BJ (cell line): Measurements from ENCODE around the gene EXOSC5. TPM values are rescaled to one million over a fixed set of nuclear protein-coding genes. Genes with fewer than 3 reads are reported as not detected.

Experiments
- CTCF ChIA-PET: fragments of 350-600 bp; formaldehyde crosslinking; extraction: SDS; loops from one replicate; lab custom pipeline; 2021; ENCODE audit warnings: antibody characterized with exemption, inconsistent platforms; lab: Yijun Ruan, JAX
- POLR2A ChIA-PET: fragments of 300-600 bp; sonication (Branson Sonifier 250); formaldehyde crosslinking; extraction: SDS; loops from one replicate; lab custom pipeline; 2021; ENCODE audit warnings: antibody characterized with exemption; lab: Charles Lee
- DNase-seq: peaks from one replicate; pipeline ENCODE4 v3.0.0-alpha.2; 2011; ENCODE audit warnings: low read depth
- H3K27me3 ChIP-seq: 2 replicates; pipeline ENCODE4 v1.6.0; 2011; ENCODE audit warnings: low read length; ENCODE audit not compliant: control insufficient read depth, insufficient read depth
- H3K36me3 ChIP-seq: 2 replicates; pipeline ENCODE4 v1.5.1; 2011; ENCODE audit warnings: low read length; ENCODE audit not compliant: control insufficient read depth, insufficient read depth
- H3K4me3 ChIP-seq: 2 replicates; pipeline ENCODE4 v1.5.1; 2011; ENCODE audit warnings: low read depth, mild to moderate bottlenecking, control low read depth, low read length
- polyA plus RNA-seq: library from polyadenylated mRNA; depleted of rRNA; stranded (reverse); fragments of >200 nt; gene quantifications from 2 replicates; pipeline ENCODE4 v1.2.3, GENCODE V29; 2011
- TF ChIP-seq, protein P1 (sequence below): IDR thresholded peaks from 2 replicates; pipeline ENCODE4 v1.5.1; 2011; ENCODE audit warnings: low read depth, mild to moderate bottlenecking, control low read depth, inconsistent platforms, low read length, moderate library complexity; ENCODE audit not compliant: insufficient read depth

EXOSC5 gene
- polyA plus RNA-seq, 1 experiment, result 24.7 TPM

DNA sequence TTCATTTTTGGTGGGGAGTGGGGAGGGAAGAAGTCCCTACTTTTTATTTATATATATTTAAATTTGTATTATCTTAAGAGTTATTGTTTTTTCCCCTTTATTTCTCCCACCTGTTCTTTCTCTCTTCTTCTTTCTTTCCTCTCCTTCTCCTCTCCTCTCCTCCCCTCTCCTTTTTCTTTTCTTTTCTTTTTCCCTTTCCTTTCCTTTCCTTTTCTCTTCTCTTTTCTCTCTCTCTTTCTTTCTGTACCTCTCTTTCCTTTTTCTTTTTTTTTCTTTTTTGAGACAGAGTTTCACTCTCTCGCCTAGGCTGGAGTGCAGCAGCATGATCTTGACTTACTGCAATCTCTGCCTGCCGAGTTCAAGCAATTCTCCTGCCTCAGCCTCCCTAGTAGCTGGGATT lies 2.4 kb upstream of the EXOSC5 start:
- DNase-seq, result no peak
- CTCF ChIA-PET, result no interaction called here
- POLR2A ChIA-PET, result no interaction called here

DNA sequence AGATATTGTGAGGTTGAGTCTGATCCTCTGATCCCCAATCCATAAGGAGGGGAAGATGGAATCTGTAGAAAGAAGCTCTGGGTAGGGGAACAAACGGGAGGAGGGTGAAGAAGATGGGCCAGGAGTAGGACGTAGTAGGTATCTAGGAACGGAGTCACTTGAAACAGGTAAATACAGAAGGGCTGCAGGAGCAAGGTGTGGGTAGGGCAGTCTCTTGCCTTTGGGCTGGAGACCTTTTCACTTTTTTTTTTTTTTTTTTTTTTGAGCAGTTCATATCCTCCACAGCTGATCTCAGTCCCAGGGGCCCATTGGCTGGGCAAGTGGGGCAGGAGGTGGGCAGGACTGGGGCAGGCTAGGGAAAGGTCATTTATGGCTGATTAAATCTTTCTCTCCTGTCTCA lies 1.9 kb upstream of the EXOSC5 start:
- peaks cover 1% of the 10 kb centered on the region; the same call in 1 of the 2 replicates for H3K36me3 ChIP-seq
- TF ChIP-seq, protein P1, sequence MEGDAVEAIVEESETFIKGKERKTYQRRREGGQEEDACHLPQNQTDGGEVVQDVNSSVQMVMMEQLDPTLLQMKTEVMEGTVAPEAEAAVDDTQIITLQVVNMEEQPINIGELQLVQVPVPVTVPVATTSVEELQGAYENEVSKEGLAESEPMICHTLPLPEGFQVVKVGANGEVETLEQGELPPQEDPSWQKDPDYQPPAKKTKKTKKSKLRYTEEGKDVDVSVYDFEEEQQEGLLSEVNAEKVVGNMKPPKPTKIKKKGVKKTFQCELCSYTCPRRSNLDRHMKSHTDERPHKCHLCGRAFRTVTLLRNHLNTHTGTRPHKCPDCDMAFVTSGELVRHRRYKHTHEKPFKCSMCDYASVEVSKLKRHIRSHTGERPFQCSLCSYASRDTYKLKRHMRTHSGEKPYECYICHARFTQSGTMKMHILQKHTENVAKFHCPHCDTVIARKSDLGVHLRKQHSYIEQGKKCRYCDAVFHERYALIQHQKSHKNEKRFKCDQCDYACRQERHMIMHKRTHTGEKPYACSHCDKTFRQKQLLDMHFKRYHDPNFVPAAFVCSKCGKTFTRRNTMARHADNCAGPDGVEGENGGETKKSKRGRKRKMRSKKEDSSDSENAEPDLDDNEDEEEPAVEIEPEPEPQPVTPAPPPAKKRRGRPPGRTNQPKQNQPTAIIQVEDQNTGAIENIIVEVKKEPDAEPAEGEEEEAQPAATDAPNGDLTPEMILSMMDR, result no peak
- H3K27me3 ChIP-seq, result no peaks in the 10 kb centered on the region
- ChIA-PET CTCF (interaction anchor here (1.0 to 1.1 kb wide), 2 partner anchors 8 to 90 kb away, joined by 3 to 4 read pairs; no protein-coding TSS in a partner anchor), POLR2A (no interaction called here)
- no peak for DNase-seq
- H3K4me3 ChIP-seq, result no peak overlapping the region

More for the DNA sequence above, 2.4 kb upstream of the EXOSC5 start:
- no peaks in the 10 kb centered on the region for H3K27me3 ChIP-seq
- peaks cover 1% of the 10 kb centered on the region; the same call in 1 of the 2 replicates for H3K36me3 ChIP-seq
- H3K4me3 ChIP-seq, result no peak overlapping the region
- TF ChIP-seq, protein P1, result no peak

DNA sequence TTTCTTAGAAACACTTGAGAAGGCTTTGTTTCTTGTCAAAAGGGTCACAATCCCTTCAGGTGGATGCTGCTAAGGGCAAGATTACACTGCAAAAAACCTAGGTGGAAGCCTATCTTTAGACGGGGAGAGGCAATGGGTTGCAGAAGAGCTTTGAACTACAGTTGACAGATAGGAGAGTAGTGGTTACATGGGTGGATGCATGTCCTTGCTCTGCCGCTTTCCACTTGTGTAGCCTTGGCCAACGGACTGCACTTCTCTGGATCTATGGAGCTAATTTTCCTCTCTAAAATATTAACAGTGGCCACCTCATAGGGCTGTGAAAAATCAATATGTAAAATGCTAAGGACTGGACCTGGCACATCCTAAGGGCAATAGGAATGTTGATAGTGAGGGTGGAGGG lies 1.4 kb upstream of the EXOSC5 start:
- Histone ChIP-seq H3K27me3 (no peaks in the 10 kb centered on the region), H3K4me3 (peak overlapping the region; percentile 81), H3K36me3 (peaks cover 1% of the 10 kb centered on the region; the same call in 1 of the 2 replicates)
- POLR2A ChIA-PET, result no interaction called here
- CTCF ChIA-PET, result interaction anchor here (1.0 to 1.1 kb wide), 2 partner anchors 9 to 90 kb away, joined by 3 to 4 read pairs; no protein-coding TSS in a partner anchor
- no peak for DNase-seq
- TF ChIP-seq, protein P1, result no peak

DNA sequence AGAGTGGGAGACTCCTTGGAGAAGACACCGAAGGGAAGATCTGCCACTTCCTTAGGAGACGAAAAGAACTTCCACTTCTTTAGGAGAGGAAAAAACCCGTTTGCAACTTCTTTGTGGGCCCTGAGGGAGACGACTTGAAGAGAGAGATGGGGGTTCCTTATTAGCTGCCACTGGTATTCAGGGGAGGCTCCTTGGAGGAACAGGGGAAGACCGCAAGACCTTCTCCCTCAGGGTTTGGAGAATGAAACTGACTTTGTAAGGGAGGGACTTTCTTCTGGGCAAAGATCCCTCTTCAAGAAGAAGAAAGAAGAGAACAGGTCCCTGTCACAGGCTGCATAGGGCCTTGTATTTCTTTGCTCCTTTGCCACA lies 875 bp upstream of the EXOSC5 start:
- TF ChIP-seq, protein P1, result no peak
- ChIA-PET POLR2A (no interaction called here), CTCF (interaction anchor here (1.0 to 1.1 kb wide), 2 partner anchors 9 to 89 kb away, joined by 3 to 4 read pairs; no protein-coding TSS in a partner anchor)
- Histone ChIP-seq H3K4me3 (peak overlapping the region; percentile 81), H3K27me3 (no peaks in the 10 kb centered on the region), H3K36me3 (peaks cover 1% of the 10 kb centered on the region; the same call in 1 of the 2 replicates)
- no peak for DNase-seq

DNA sequence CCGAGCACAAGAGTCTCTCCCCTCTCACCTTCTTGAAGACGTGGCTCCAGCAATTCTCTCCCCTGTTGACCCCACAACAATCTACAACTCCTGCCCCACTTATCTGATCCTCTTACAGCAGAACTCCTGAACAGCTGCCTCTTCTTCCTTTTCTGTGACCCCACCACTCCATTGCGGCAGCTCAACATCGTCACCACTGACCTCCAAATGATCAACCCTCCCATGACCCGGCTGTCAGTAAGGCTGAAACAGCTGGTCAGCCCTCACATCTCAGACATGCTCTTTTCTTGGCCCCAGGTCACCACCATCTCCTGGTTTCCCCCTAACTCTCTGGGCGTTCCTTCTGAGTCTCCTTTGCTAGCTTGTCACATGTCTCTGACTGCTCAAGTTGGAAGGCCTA lies 1.8 kb downstream of the EXOSC5 start:
- H3K36me3 ChIP-seq, result peaks cover 9% of the 10 kb centered on the region
- POLR2A ChIA-PET, result no interaction called here
- H3K27me3 ChIP-seq, result no peaks in the 10 kb centered on the region
- no peak overlapping the region for H3K4me3 ChIP-seq
- DNase-seq, result no peak
- CTCF ChIA-PET, result no interaction called here
- TF ChIP-seq, protein P1, result no peak
